ENCODE results near the gene VPS29. TPM values are rescaled to one million over a fixed set of nuclear protein-coding genes. Genes with fewer than 3 reads are reported as not detected.
"Not testable (repeated sequence)": the region's sequence is repeated elsewhere in the genome, so short reads cannot be mapped to it uniquely, and the experiment has no call there.

Gene VPS29
- total and polyA plus RNA-seq, 2 donors = 114 to 158 TPM

DNA sequence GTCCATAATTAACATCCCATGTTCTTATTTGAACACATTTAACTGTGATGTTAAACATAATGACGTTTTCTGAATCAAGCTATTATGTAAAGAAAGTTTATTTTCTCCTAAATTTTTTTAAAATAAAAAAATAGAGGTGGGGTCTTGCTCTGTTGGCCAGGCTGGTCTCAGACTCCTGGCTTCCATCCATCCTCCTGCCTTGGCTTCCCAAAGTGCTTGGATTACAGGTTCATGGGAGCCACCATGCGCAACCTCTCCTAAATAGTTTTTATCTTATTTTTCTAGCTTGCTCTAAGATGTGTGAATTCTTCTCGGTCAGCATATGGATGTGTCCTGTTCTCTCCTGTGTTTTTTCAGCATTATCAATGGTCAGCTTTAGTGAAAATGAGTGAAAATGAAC, 3.4 kb upstream of the VPS29 start:
- H3K36me3 ChIP-seq (ENCODE audit: insufficient read depth) = no peaks in the 10 kb centered on the region
- H3K4me1 ChIP-seq (ENCODE audit: insufficient read depth) = no peaks in the 10 kb centered on the region
- H3K4me3 ChIP-seq (ENCODE audit: low read depth, low read length) = no peak overlapping the region
- no peak overlapping the region for H3K27ac ChIP-seq (ENCODE audit: low read depth)
- WGBS = 75% methylated on average over 3 of the region's 3 CpGs
- no peak for DNase-seq (ENCODE audit: extremely low spot score)

- WGBS = 47% methylated on average over 1 of the region's 1 CpG
- H3K4me1 ChIP-seq (ENCODE audit: insufficient read depth) = no peaks in the 10 kb centered on the region
- no peak for DNase-seq (ENCODE audit: extremely low spot score)
- no peak overlapping the region for H3K4me3 ChIP-seq (ENCODE audit: low read depth, low read length)
- H3K36me3 ChIP-seq (ENCODE audit: insufficient read depth) = no peaks in the 10 kb centered on the region
- no peak overlapping the region for H3K27ac ChIP-seq (ENCODE audit: low read depth)
Measured at GRCh38 chr12:110503432-110503831, 1.5 kb upstream of the VPS29 start.

- Histone ChIP-seq H3K4me3 (ENCODE audit: low read depth, low read length) (peak overlapping the region; percentile 70), H3K4me1 (ENCODE audit: insufficient read depth) (no peaks in the 10 kb centered on the region), H3K27ac (ENCODE audit: low read depth) (peak overlapping the region; percentile 87), H3K36me3 (ENCODE audit: insufficient read depth) (no peaks in the 10 kb centered on the region)
- DNase-seq (ENCODE audit: extremely low spot score) = peak; percentile 3
- under 1% methylated on average over 17 of the region's 17 CpGs for WGBS
Measured at GRCh38 chr12:110501399-110501751, 536 bp downstream of the VPS29 start.

DNA sequence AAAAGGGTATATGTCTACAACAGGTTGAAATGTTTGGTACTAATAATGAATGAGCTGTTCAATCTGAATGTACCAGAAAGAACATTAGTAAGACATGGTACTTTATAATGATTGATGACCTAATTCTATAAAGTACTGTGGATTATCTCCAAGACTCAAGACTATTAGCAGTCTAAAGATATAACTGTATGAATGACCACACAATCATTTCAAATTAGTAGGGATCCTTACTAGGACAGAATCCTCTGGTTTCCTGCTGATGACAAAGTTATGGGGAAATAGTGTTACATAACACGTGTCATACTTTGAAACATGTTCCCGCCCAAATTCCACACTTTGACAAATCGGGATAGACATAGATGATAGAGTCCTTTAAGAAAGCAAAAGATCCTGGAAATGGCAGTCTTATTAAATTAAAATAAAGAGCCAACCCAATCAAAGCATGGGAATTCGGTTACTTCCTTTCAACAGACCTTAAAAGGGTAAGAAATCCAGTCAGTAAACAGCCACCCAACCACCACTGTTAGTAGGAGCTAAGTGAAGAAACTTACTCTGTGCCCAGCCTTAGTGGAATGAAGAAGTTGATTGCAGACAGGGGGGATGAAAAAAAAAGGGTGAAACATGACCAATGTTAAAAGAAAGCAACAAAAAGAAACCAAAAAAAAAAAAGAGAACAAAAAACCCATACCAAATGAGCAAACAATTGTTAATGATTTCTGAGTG, 2.8 kb downstream of the VPS29 start:
- 70% methylated on average over 4 of the region's 4 CpGs for WGBS
- Histone ChIP-seq H3K36me3 (ENCODE audit: insufficient read depth) (no peaks in the 10 kb centered on the region), H3K4me3 (ENCODE audit: low read depth, low read length) (no peak overlapping the region), H3K27ac (ENCODE audit: low read depth) (no peak overlapping the region), H3K4me1 (ENCODE audit: insufficient read depth) (no peaks in the 10 kb centered on the region)
- no peak for DNase-seq (ENCODE audit: extremely low spot score)

DNA sequence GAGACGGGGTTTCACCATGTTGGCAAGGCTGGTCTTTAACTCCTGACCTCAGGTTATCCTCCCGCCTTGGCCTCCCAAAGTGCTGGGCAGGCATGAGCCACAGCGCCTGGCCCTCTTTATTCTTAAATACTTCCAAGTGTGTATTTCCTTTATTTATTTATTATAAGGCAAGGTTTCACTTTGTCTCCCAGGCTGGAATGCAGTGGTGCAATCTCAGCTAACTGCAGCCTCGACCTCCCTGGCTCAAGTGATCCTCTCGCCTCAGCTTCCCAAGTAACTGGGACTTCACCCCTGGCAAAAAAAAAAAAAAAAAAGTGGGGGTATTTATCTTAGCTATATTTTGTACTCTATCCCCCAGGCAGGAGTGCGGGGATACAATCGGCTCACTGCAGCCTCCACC, 26.5 kb downstream of the VPS29 start:
- no peaks in the 10 kb centered on the region for H3K4me1 ChIP-seq (ENCODE audit: insufficient read depth)
- no peak overlapping the region for H3K4me3 ChIP-seq (ENCODE audit: low read depth, low read length)
- 97% methylated on average over 7 of the region's 7 CpGs for WGBS
- no peak for DNase-seq (ENCODE audit: extremely low spot score)
- H3K36me3 ChIP-seq (ENCODE audit: insufficient read depth) = peaks cover 2% of the 10 kb centered on the region
- H3K27ac ChIP-seq (ENCODE audit: low read depth) = no peak overlapping the region

DNA sequence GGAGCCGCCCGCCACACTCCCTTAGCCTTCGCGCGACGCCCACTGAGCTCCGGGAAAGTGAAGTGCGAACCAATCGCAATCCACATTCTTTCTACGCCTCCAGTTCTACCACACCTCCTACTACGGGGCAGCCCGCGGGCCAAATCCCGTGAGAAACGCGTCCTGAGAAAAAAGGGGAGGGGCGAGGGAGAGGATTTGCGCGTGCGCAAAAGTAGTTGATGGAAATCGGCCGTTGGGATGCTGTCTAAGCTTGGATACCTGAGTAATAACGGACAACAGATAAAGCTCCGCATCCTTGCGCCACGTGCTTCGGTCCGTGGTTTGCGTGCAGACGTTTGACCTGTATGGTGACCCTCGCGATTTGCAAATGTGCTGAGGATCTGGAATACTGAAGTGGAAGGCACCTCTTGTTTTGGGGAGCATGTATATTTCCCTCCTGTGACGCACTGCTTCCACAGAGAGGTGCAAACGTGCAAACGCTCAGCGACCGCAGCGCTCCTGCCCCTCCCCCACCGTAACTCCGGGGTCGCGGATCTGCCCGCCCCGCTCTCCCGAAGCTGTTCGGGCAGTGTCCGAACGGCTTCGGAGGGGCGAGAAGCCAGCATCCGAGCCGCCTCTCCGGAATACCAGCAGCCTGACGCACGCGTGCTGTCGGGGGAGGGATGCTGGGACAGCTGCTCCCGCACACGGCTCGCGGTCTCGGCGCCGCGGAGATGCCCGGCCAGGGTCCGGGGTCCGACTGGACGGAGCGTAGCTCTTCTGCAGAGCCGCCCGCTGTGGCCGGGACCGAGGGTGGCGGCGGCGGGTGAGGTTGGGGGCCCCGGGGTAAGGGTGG, 33.5 kb downstream of the VPS29 start, which contains the start of the genes FAM216A and GPN3:
FAM216A (plus strand) TSS at position 632 of the 835 bp plus-strand sequence; CDS start at position 663, 31 bp downstream.
GPN3 (minus strand) TSS at position 44 of the 835 bp plus-strand sequence. CDS start 54 bp downstream, outside the sequence.
- Histone ChIP-seq H3K27ac (ENCODE audit: low read depth) (peak within 1 kb of the TSS; percentile 92), H3K36me3 (ENCODE audit: insufficient read depth) (peaks cover 2% of the 10 kb centered on the region), H3K4me3 (ENCODE audit: low read depth, low read length) (peak within 1 kb of the TSS; percentile 62), H3K4me1 (ENCODE audit: insufficient read depth) (no peaks in the 10 kb centered on the region)
- WGBS = under 1% methylated on average over 78 of the region's 78 CpGs
- peak; percentile 99 for DNase-seq (ENCODE audit: extremely low spot score)

DNA sequence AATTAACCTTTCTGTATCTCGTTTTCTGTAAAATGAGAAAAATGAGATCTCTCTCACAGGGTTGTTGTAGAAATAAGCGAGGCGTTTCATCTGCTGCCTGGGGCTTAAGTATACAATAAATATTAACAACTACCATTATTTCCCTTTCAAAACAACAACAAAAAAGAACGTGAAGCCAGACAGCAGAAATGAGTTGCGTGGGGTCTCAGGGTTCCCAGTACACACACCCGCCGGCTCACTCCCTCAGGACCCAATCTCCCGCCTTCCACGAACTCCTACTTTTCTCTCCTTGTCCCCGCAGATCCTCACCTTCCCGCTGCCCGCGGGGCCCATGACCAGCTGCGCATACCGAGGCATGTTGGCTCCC, 34.1 kb downstream of the VPS29 start:
- no peaks in the 10 kb centered on the region for H3K4me1 ChIP-seq (ENCODE audit: insufficient read depth)
- H3K4me3 ChIP-seq (ENCODE audit: low read depth, low read length) = peak overlapping the region; percentile 62
- peaks cover 2% of the 10 kb centered on the region for H3K36me3 ChIP-seq (ENCODE audit: insufficient read depth)
- DNase-seq (ENCODE audit: extremely low spot score) = no peak
- H3K27ac ChIP-seq (ENCODE audit: low read depth) = peak overlapping the region; percentile 46
- WGBS = under 1% methylated on average over 15 of the region's 15 CpGs

DNA sequence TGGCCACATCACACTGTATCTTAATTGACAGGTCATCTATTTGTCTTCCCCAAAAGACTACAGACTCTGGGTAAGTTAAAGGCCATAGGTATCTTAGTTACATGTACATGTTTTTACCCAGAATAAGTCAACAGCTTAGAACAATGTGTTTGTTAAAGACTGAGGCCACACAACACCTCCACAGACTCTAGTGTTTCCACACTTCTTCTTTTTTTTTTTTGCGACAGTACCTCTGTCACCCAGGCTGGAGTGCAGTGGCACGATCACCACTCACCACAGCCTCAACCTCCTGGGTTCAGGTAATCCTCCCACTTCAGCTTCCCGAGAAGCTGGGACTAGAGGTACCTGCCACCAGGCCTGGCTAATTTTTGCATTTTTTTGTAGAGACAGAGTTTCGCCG, 35.1 kb downstream of the VPS29 start:
- H3K36me3 ChIP-seq (ENCODE audit: insufficient read depth) = peaks cover 5% of the 10 kb centered on the region
- H3K4me3 ChIP-seq (ENCODE audit: low read depth, low read length) = no peak overlapping the region
- WGBS = 64% methylated on average over 5 of the region's 5 CpGs
- H3K27ac ChIP-seq (ENCODE audit: low read depth) = no peak overlapping the region
- DNase-seq (ENCODE audit: extremely low spot score) = no peak
- no peaks in the 10 kb centered on the region for H3K4me1 ChIP-seq (ENCODE audit: insufficient read depth)

DNA sequence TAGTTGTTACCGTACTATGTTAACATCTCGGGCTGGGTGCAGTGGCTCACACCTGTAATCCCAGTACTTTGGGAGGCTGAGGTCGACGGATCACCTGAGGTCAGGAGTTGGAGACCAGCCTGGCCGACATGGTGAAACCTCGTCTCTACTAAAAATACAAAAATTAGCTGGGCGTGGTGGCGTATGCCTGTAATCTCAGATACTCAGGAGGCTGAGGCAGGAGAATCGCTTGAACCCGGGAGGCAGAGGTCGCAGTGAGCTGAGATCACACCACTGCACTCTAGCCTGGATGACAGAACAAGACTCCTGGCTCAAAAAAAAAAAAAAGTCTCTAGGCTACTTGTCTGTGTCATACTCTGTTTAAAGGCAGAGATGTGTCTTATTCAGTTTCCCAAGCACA, 36.1 kb downstream of the VPS29 start:
- not testable (repeated sequence) for DNase-seq (ENCODE audit: extremely low spot score); H3K36me3 ChIP-seq (ENCODE audit: insufficient read depth); H3K4me1 ChIP-seq (ENCODE audit: insufficient read depth); H3K4me3 ChIP-seq (ENCODE audit: low read depth, low read length); H3K27ac ChIP-seq (ENCODE audit: low read depth)
- 94% methylated on average over 11 of the region's 11 CpGs for WGBS

DNA sequence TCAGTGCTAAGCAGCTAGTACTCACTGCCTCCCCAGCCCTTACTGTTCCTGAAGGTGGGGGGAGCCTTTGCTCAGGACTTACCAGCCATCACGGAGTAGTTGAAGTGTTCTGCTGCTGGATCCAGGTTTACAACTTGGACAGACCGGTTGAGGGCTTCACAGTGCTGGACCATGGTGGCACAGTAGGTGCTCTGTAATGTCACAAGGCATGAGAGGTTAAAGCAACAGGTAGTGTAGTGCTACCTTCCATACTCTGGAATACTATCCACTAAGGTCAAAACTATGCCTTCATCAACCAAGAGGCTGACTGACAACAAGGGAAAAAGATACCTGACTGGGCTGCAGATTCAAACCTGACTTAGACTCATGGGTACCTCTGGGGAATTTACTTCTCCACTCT, 36.9 kb downstream of the VPS29 start:
- H3K36me3 ChIP-seq (ENCODE audit: insufficient read depth) = peaks cover 5% of the 10 kb centered on the region
- no peak overlapping the region for H3K4me3 ChIP-seq (ENCODE audit: low read depth, low read length)
- H3K27ac ChIP-seq (ENCODE audit: low read depth) = no peak overlapping the region
- WGBS = 95% methylated on average over 2 of the region's 2 CpGs
- DNase-seq (ENCODE audit: extremely low spot score) = no peak
- no peaks in the 10 kb centered on the region for H3K4me1 ChIP-seq (ENCODE audit: insufficient read depth)

DNA sequence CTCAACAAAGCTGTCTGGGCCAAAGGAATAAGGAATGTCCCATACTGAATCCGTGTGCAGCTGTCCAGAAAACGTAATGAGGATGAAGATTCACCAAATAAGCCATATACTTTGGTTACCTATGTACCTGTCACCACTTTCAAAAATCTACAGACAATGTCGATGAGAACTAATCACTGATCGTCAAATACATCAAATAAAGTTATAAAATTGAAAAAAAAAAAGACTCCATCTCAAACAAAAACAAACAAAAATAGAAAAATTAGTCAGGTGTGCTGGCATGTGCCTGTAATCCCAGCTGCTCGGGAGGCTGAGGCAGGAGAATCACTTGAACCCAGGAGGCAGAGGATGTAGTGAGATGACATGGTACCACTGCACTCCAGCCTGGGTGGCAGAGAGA, 40.7 kb downstream of the VPS29 start:
- not testable (repeated sequence) for H3K4me3 ChIP-seq (ENCODE audit: low read depth, low read length); H3K27ac ChIP-seq (ENCODE audit: low read depth); H3K4me1 ChIP-seq (ENCODE audit: insufficient read depth); DNase-seq (ENCODE audit: extremely low spot score); H3K36me3 ChIP-seq (ENCODE audit: insufficient read depth)
- 89% methylated on average over 5 of the region's 5 CpGs for WGBS

DNA sequence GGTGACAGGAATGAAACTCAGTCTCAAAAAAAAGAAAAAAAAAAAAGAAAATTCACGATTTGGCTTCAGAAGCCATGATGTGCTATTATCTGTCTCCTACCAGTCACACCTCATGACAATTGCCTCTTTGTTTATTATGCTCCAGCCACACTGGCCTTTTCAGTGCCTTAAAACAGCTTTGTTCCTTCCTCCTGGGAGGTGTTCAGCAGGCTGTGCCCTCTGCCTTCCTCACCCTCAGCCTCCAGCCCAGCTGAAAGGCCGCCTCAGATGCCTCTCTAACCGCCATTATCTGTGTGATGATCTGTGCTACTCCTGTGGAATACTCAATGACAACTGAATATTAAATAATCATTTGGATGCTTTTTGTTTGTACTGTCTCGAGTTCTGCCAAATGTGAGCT, 43.2 kb downstream of the VPS29 start:
- Histone ChIP-seq H3K27ac (ENCODE audit: low read depth) (no peak overlapping the region), H3K4me1 (ENCODE audit: insufficient read depth) (no peaks in the 10 kb centered on the region), H3K4me3 (ENCODE audit: low read depth, low read length) (no peak overlapping the region), H3K36me3 (ENCODE audit: insufficient read depth) (peaks cover 3% of the 10 kb centered on the region)
- no peak for DNase-seq (ENCODE audit: extremely low spot score)
- 92% methylated on average over 4 of the region's 4 CpGs for WGBS

GRCh38 chr12:110453569-110454296, 48.2 kb downstream of the VPS29 start:
- 94% methylated on average over 4 of the region's 4 CpGs for WGBS
- no peaks in the 10 kb centered on the region for H3K36me3 ChIP-seq (ENCODE audit: insufficient read depth)

More at GRCh38 chr12:110453569-110454296, 48.2 kb downstream of the VPS29 start:
- no peaks in the 10 kb centered on the region for H3K4me1 ChIP-seq (ENCODE audit: insufficient read depth)
- DNase-seq (ENCODE audit: extremely low spot score) = no peak
- H3K27ac ChIP-seq (ENCODE audit: low read depth) = no peak overlapping the region
- H3K4me3 ChIP-seq (ENCODE audit: low read depth, low read length) = no peak overlapping the region
